Fibroblast of skin of left biceps (primary cell): ENCODE measurements around the gene SLC25A25.

Experiments
- DNase-seq, 2 experiments: peaks; one replicate each; pipeline ENCODE4 v3.0.0-alpha.2; 2013; ENCODE audit warnings: low read depth in 2 of 2

Gene SLC25A25

GRCh38 chr9:128145536-128145935, 77.5 kb downstream of the SLC25A25 start:
- no peak for DNase-seq

DNA sequence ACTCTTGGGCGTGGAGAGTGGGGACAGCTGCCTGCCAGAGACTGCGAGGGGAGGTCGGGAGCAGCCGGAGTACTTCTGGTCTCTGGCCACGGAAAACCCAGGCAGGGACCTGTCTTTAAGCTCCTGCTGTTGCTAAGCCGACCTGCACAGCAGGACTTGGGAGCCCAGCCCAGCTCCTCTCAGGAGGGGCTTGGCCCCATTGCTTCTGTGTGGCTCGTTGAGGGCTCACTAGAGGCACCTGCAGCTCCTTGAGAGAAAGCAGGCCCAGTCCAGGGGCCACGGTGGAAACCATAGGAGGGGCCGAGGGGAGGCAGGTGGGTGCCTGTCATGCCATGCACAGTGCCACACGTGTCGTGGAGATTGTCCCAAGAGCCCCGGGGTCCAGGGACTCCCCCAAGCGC, 77.9 kb downstream of the SLC25A25 start:
- no peak for DNase-seq

DNA sequence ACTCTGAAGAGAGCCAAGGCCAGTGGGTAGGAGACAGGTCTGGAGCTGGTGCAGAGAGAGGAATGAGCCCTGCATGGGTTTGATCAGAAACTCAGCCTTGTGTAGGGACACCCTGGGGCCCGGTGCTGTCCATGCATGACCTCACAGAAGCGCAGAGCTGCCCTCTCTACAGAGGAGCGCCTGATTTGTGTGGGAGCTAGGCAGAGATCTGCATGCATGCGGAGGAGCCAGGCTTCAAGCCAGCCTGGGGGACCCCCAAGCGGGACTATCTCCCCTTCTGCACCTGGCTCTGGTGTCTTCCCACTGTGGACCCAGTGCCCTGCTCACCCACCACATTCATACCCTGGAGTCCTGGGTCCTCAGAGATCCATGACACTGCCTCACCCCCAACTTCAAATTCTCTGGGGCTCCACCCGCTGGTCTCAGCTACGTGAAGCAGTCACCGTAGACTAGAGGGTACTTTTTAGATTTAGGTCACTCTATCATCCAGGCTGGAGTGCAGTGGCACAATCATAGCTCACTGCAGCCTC, 78.6 kb downstream of the SLC25A25 start:
- DNase-seq = no peak

DNA sequence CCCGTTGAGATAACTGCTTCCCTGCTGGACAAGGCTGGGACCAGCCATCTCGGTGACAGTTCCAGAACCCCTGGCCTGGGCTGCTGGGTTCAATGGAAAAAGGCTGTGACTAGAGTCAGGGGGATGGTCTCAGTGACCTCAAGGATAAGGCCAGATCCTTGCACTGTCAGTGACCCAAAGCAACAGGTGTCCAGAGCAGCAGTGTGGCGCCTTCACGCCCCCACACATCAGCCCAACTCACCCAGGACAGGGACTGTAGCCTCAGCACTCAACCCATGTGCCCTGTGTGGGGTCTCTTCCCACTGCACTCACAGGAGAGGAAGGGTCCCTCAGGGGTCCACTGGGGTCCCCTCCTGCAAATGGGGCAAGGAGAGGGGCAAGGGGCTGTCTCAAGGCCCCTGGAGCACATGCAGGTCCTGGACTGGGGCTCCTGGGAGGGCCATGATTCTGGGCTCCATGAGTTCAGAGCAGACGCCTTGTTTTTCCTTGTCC, 80.5 kb downstream of the SLC25A25 start:
- DNase-seq = no peak

- DNase-seq = no peak
Measured at GRCh38 chr9:128149001-128149701, 81.1 kb downstream of the SLC25A25 start, which contains the start of gene LCN2. Gene LCN2 (plus strand): TSS chr9:128149453. CDS start chr9:128149526, 73 bp downstream.

DNA sequence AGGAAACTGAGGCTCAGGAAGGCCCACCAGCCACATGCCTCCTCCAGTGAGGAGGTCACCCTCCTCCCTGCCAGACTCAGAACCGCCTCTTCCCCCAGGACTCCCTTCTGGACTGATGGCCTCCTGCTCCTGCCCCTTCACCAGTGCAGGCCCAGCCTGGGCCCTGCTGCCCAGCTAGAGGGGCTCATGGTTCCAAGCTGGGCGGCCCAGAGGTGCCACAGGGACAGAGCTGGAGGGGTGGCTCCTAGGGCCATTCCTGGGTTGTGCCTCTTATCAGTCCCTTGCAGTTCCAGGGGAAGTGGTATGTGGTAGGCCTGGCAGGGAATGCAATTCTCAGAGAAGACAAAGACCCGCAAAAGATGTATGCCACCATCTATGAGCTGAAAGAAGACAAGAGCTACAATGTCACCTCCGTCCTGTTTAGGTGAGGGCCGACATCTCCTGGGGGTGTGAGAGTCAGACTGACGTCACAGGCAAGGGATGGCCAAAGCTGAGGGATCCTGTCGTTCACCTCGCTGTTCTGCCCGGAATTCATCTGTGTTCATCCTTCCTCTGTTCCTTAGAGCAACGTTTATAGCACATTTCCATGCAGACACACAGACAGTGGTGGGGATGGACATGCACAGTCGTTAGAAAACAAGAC, 82.0 kb downstream of the SLC25A25 start:
- no peak for DNase-seq

GRCh38 chr9:128150594-128151308, 82.7 kb downstream of the SLC25A25 start:
- DNase-seq = no peak

GRCh38 chr9:128151309-128152132, 83.5 kb downstream of the SLC25A25 start:
- no peak for DNase-seq

- no peak for DNase-seq
Measured at GRCh38 chr9:128152133-128153059, 84.4 kb downstream of the SLC25A25 start.

DNA sequence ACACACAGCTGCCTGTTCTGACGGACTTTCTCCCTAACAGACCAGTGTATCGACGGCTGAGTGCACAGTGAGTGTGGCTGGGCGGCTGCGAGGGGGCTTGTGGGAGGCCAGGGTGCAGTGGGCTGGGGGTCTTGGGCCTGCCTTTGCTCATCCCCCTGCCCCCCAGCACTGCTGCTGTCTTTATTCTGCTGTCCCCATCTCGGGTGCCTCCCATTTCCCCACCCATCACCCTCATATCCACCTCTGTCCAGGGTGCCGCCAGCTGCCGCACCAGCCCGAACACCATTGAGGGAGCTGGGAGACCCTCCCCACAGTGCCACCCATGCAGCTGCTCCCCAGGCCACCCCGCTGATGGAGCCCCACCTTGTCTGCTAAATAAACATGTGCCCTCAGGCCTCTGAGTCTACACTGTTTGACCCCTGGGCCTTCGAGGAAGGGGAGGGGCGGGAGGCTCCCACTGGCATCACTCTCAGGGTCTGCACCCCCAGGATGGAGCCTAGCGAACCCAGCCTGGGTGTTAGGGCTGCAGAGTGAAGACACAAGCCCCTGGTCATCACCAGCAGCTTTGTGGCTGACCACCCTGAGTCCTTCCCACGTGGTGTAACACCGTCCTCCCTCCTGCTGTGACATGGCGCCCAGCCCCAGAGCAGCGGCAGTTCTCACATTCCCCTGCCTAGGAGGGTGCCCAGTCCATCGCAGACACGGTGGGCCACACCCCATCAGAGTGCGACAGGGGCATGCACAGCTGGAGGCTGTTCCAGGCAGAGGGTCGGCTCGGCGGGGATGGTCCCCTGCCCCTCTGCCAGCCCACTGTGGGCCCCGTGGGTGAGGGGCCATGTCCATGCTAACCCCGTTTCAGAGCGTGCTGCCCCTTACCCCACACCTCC, 85.3 kb downstream of the SLC25A25 start:
- DNase-seq = no peak

DNA sequence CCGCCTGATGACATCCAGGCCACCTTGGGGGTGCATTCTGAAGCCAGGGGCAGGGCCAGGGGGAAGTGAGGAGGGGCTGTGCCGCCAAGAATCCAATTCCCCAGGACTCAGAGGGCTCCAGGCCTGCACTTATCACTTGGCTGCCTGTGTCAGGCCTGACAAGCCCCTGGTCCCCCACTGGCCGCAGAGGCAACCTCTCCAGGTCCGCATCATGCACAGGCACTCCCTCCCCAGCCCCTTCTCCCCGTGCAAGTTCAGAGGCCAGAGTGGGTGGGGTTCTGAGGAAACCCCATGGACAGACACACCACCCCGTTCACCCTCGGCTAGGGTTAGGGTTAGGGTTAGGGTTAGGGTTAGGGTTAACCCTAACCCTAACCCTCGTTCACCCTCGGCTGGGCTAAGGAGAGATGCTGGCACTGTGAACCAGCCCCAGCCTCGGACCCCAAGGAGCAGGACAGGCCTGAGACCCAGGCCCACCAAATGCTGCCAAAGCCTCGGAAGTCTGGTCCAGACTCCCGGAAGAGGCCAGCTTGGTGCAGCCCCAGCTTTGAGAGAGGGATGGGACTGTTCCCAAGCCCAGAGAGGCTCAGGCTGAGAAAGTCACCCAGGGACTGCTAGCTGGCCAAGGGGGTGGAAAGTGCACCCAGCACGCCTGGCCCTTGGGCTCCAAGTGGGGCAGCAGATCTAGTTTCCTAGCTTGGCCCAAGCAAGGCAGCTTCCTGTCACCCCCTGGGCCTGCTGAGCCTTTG, 86.1 kb downstream of the SLC25A25 start:
- DNase-seq = no peak

DNA sequence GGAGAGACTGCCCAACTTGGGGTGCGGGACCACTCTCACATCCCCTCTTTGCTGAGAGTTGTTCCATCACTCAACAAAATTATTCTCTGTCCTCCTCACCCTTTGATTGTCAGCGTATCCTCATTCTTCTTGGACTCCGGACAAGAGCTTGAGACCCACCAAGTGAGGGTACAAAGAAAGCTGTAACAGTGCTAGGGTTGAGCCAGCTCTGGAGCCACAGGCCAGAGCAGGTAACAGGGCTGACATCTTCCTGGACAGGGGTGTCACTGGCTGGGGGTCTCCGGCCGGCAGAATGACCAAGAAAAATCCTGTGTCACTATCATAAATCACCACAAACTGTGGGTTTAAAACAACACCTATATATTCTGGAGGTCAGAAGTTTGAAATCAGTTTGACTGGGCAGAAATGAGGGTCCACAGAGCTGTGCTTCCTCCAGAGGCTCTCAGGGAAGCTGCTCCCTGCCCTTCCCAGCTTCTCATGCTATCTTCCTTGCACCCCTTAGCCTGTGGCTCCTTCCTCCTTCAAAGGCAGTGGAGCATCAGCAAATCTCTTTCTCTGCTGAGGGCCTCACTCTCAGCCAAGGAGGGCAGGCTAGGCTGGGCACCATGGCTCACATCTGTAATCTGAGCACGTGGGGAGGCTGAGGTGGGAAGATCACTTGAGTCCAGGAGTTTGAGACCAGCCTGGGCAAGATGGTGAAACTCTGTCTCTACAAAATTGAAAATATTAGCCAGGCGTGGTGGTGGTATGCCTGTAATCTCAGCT, 87.9 kb downstream of the SLC25A25 start:
- no peak for DNase-seq
